Fibroblast of lung (primary cell): ENCODE data around the gene PRKCA.

Source experiments
- EZH2 ChIP-seq: IDR thresholded peaks from 2 replicates; pipeline ENCODE4 v1.5.1; 2012; ENCODE audit warnings: low read length, control low read depth, mild to moderate bottlenecking; ENCODE audit errors: missing control alignments
- TF ChIP-seq, protein P1 (sequence below), 2 donors: IDR thresholded peaks in 1 of 2; conservative IDR thresholded peaks in 1 of 2; 1 replicate in 1 of 2; 2 replicates in 1 of 2; pipeline ENCODE4 v1.5.1; 2011 to 2012; ENCODE audit warnings: low read length in 2 of 2, control low read depth in 1 of 2, inconsistent platforms in 1 of 2, low read depth in 1 of 2, mild to moderate bottlenecking in 1 of 2

DNA sequence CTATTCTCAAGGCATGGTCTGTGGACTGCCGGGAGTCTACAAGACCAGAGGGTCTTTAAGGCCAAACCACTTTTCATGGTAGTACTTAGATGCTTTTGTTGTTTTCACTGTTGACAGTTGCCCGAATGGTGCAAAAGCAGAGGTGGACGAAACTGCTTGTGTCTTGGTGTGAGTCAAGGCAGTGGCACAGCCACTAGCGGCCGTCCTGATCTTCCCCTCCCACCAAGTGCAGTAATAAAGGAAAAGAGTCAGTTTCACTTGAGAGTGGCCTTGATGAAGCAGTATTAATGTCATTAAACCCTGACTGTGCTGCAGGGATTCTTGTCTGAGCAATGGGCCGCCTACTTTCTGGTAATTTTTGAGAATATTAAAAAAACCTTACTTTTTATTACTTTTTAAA lies 109.1 kb downstream of the PRKCA start:
- TF ChIP-seq, protein P1, sequence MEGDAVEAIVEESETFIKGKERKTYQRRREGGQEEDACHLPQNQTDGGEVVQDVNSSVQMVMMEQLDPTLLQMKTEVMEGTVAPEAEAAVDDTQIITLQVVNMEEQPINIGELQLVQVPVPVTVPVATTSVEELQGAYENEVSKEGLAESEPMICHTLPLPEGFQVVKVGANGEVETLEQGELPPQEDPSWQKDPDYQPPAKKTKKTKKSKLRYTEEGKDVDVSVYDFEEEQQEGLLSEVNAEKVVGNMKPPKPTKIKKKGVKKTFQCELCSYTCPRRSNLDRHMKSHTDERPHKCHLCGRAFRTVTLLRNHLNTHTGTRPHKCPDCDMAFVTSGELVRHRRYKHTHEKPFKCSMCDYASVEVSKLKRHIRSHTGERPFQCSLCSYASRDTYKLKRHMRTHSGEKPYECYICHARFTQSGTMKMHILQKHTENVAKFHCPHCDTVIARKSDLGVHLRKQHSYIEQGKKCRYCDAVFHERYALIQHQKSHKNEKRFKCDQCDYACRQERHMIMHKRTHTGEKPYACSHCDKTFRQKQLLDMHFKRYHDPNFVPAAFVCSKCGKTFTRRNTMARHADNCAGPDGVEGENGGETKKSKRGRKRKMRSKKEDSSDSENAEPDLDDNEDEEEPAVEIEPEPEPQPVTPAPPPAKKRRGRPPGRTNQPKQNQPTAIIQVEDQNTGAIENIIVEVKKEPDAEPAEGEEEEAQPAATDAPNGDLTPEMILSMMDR (conservative IDR thresholded peaks at IDR 0.05 in 1 of 2, IDR thresholded peaks at IDR 0.05 in 1 of 2; ENCODE audit: low read depth in 1 of 2, low read length in 2 of 2): no peak
- TF ChIP-seq EZH2: no peak
